NCI-H128 (cell line): ENCODE data around the gene DLEC1.
"Not testable (repeated sequence)": the region's sequence is repeated elsewhere in the genome, so short reads cannot be mapped to it uniquely, and the experiment has no call there.

Experiments
- DNase-seq: peaks from one replicate; lab custom pipeline; 2025; ENCODE audit not compliant: unreplicated experiment; lab: John Stamatoyannopoulos, UW

The DLEC1 gene

GRCh38 chr3:38119821-38120692, 81.0 kb downstream of the DLEC1 start:
- DNase-seq = no peak

DNA sequence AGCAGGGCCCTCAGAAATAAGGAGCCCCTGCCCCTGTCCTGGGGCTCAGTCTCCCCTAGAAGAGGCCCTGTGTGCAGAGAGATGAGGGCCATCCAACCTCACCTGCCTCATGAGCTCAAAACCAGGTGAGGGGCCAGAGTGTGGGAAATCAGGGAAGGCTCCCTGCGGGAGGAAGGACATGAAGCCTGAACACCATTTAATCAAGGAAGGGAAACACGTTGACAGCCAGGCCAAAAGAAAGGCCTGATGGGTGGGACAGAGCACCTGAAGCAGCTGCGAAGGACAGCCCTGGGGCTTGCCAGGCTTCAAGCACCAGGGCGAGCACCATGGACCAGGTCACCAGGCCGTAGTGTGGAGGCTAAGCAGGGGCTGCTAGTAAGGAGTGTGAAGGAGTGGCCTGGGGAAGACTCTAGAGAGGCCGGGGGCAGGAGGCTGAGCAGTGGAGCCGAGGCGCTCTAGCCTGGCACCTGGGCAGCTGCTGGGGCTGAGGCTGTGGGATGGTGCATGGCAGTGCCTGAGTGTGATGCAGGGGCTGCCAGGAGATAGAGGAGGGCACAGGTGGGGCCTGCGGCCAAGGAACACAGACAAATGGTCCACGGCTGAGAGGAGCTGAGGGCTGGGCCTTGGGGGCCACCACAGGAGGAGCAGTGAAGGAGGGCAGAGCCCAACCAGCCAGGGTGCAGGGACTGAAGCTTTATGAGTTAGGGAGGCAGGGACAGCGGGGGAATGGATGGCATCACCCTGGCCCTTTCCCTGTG, 81.9 kb downstream of the DLEC1 start:
- DNase-seq = no peak

DNA sequence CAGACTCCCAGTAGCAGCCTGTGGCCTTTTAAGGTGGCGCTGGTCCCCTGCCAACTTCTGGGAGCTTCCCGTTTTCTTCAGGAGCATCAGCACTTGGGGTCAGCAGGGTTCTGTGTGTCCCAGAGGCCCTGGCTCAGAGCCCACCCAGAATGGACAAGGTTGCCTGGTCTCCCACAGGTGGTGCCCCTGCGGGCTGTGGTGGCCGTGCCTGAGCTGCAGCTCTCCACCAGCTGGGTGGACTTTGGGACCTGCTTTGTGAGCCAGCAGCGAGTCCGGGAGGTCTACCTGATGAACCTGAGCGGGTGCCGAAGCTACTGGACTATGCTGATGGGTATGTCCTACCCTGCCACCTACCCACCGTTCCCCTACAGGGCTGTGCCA, 82.4 kb downstream of the DLEC1 start:
- DNase-seq = no peak

- DNase-seq = no peak
Measured at GRCh38 chr3:38121832-38122461, 82.9 kb downstream of the DLEC1 start.

- no peak for DNase-seq
Measured at GRCh38 chr3:38122712-38123290, 83.8 kb downstream of the DLEC1 start.

DNA sequence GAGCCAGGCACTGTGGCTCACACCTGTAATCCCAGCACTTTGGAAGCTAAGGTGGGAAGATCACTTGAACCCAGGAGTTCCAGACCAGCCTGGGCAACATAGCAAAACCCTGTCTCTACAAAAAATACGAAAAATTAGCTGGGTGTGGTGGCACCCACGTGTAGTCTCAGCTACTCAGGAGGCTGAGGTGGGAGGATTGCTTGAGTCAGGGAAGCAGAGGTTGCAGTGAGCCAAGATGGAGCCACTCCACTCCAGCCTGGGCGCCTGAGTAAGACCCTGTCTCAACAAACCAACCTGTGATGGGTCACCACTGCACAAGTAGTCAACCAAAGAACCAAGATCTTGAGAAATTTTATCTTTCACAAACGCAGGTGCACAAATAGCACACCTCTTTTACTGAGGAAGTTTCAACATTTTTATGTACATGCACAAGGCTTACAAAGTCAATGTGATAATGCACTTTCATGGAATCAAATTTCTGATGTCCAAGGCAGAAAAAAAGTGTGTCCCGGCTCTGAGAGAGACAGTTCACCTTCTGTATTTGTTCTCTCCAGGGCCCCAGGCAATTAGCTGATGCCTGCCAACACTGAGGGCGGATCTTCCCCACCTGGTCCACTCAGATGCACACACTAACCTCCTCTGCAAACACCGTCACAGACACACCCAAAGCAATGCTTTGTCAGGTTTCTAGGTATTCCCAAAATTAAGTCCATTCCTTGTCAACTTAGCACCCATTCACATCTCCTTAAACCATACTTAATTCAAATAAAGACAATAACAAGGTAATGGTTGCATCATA, 85.5 kb downstream of the DLEC1 start:
- no peak for DNase-seq

DNA sequence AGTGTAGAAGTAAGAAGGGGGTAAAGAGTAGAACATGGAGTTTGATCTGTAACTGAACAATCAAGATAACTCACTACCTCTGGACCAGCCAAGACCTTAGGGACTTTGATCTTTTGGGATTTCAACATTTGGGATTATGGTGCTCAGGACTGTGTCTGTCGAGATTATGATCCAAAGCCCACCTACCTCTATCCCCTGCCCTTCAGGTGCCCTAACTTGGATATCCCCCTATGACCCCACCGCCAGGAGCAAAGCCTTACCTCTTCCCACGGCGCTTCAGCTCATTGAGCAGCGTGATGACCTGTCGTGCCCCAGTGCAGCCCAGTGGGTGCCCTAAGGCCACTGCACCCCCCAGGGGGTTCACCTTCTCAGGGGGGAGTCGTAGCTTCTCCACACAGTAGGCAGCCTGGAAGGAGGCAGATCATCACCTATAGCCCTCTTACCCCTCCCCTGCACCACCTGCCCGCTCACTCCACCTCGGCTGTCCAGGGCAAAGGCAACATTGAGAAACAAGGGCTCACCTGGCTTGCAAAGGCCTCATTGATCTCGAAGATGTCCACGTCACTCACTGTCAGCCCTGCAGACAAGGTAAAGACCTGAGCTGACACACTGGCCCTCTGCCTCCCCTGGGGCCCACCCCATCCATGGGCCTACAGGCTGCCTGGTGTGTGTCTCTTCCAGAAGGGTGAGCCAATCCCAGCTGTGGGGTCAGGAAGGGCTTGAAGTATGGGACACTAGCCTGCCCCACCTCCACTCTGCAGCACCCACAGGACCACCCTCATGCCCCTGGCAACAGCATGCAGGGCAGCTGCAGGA, 86.5 kb downstream of the DLEC1 start:
- DNase-seq = no peak

- DNase-seq = no peak
Measured at GRCh38 chr3:38126121-38126892, 87.3 kb downstream of the DLEC1 start.

DNA sequence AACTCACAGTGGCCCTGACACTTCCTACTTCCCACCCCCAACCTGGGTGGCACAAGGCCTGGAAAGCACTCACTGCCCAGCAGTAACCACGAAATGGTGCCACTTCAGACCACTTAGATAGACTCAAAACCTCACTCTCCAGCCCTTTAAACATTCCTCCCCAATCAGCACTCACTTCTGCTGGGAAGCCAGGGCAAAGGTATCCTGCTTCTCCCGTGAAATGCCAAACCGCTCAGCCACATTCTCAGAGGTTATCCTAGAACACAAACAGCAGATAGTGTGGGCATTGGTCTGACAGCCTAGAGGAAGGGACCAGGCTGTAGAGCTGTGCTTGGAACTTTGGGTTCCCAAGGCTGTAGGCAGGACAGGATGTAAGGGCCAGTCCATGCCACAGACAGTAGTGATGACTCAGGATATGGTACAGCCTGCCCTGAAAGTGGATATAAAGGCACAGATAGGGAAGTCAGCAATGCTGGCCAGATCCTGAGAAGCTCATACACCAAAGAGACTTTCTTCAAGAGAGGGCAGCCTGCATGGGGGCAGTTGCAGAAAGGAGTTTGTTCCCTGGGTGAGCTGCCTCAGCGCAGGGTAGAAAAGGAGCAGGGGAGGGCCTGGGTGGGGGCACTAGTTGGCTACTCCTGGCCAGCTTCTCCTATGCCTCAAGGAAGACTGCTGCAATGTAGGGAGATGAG, 88.7 kb downstream of the DLEC1 start:
- no peak for DNase-seq

DNA sequence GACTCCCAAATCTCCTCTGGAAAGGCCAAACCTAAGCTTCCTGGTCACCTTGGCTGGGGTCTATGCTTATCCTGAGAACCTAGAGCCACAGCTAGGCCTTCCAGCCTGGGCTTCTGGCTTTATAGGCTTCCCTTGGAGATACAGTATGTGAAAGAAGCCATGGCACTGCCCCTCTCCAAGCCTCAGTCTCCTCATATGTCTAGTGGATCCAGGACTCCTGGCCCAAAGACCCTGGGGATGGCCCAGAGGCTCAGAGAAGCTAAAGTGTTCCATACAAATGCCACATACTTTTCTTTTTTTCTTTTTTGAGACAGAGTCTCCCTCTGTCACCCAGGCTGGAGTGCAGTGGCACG, 89.3 kb downstream of the DLEC1 start:
- DNase-seq = no peak

- no peak for DNase-seq
Measured at GRCh38 chr3:38129058-38129457, 90.0 kb downstream of the DLEC1 start.

- no peak for DNase-seq
Measured at GRCh38 chr3:38130631-38131065, 91.6 kb downstream of the DLEC1 start.

GRCh38 chr3:38131621-38132369, 92.8 kb downstream of the DLEC1 start:
- DNase-seq = no peak

DNA sequence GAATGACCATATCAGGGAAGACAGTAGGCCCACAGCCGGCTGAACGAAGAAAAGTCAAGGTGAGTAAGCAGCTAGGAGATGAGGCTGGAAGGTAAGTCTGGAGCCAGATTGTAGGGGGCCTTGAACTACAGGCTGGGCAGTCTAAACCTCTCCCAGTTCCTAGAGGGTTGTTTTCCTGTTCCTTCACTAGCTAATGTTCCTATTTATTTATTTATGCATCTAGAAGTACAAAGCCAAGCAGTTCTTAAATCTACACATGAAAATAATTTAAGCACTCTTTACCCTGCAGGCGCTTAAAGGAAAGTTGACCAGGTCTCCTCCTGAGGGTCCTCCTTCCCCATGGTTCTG, 94.2 kb downstream of the DLEC1 start:
- no peak for DNase-seq

- DNase-seq = no peak
Measured at GRCh38 chr3:38133557-38134405, 94.8 kb downstream of the DLEC1 start.

- not testable (repeated sequence) for DNase-seq
Measured at GRCh38 chr3:38134517-38135143, 95.6 kb downstream of the DLEC1 start.
